GM15510 (cell line): Measurements from ENCODE around the gene LTA4H.

ENCODE experiments used
- POLR2A ChIP-seq: IDR thresholded peaks from 3 replicates; pipeline ENCODE4 v1.6.1; 2011; ENCODE audit warnings: borderline replicate concordance; ENCODE audit not compliant: insufficient read length; ENCODE audit errors: extremely low read depth

The LTA4H gene

GRCh38 chr12:96028538-96028937 lies 6.8 kb downstream of the LTA4H start:
- TF ChIP-seq POLR2A = no peak

- TF ChIP-seq POLR2A = no peak
These were observed 9.1 kb downstream of the LTA4H start for GRCh38 chr12:96026331-96026730.

GRCh38 chr12:96025518-96025917 lies 9.9 kb downstream of the LTA4H start:
- no peak for TF ChIP-seq POLR2A

- no peak for TF ChIP-seq POLR2A
These were observed 14.9 kb downstream of the LTA4H start for GRCh38 chr12:96020314-96021003.

DNA sequence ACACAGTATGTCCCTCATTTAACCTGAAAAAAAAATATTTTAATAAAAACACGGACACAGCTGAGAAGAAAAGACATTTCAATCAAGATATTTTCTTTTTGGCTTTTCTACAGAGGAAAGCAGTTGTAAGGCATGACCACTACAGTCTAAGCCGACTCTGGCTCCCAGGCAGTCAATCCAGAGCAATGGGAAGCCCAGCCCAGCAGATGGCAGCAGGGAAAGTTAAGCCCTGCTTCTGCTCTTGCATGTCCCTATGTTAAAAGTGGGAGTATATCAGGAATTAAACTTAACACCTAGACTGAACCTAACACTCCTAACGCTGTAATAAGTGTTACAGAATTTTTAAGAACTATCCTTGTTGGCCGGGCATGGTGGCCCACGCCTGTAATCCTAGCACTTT lies 19.7 kb downstream of the LTA4H start:
- TF ChIP-seq POLR2A = no peak

DNA sequence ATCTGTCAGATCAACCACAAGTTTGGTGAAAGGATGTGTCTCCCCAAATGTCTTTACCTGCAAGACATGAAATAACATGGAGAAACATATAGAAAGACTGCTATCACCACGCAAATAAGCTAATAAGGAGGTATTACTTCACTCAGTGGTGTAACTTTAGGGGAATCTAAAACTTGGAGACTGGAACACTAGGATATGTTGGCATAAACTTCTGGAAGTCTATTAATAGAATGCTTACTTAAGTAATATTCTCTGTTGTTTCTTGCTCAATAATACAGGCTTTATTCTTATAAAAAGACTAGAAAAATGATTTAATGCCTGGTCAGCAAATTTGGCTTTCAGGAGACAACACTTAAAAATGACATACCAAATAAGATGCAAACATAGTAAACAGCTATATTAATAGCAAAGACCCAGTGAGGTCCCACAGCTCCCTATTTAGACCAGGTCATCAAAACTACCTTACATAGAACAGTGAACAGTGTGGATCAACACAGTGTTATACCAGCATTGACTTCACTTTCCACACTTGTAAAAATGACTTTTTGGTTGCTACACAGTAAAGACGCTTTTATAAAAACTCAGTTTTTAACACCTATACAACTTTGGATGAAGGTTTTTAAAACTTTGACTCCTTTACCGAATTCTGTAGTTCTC lies 20.3 kb downstream of the LTA4H start:
- TF ChIP-seq POLR2A = no peak

DNA sequence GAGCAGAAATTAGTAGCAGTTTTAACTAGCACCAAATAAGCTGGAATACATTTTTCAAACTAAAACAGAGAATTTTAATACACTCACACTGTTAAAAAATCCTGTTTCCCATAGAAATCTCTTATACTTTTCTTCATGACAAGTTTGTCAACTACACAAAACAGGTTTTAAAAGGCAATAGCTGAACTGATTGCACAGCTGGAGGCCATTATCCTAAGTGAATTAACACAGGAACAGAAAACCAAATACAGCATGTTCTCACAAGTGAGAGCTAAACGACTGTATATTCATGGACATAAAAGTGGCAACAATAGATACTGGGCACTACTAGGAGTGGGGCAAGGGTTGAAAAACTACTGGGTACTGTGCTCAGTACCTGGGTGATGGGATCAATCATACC lies 27.7 kb downstream of the LTA4H start:
- TF ChIP-seq POLR2A = no peak

- no peak for TF ChIP-seq POLR2A
These were observed 28.7 kb downstream of the LTA4H start for GRCh38 chr12:96006727-96007126.

DNA sequence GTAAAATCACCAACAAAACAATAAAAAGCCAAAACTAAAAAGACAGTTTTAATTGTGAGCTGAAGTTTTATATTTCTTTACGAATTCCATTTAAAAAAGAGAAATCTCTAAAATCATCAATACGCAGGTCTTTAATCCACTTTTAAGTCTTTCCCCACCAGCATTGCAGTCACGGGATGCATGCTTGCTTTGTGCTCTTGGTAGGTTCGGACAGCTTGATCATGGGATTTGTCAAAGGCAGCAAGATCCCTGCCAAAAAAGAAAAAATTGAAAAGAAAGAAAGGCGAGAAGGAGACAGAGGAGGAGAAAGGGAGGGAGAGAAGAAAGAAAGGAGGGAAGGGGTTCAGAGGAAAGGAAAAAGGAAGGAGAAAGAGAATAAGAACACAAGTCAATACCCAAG lies 34.5 kb downstream of the LTA4H start:
- TF ChIP-seq POLR2A = no peak

GRCh38 chr12:95999484-95999883 lies 35.9 kb downstream of the LTA4H start:
- TF ChIP-seq POLR2A = no peak

DNA sequence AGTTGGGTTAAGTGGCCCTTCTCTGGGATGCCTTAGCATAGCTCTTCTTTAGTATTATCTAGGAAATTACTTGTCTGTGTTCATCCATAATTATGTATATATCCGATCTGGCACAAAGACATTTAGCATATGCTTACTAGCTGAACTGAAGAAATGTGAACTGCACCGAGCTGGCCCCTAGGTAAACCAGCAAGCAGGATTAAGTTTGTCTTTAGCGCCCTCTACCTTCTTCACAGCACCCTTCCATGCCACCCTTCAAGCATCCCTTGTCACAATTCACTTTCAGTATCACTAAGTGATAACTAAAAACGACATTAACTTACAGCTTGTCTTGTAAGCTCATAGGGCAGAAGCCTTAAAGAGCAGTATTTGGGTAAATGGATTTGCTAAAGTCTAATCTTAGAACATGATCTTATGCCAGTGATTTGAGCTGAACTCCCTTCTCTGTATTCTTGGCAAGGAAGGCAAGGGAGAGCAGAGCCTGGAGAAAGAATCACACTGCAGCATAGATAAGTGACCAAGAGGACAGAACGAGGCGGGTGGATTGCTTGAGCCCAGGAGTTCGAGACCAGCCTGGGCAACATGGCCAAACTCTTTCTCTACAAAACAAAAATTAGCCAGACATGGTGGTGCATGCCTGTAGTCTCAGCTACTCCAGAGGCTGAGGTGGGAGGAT lies 36.6 kb downstream of the LTA4H start:
- TF ChIP-seq POLR2A = no peak

DNA sequence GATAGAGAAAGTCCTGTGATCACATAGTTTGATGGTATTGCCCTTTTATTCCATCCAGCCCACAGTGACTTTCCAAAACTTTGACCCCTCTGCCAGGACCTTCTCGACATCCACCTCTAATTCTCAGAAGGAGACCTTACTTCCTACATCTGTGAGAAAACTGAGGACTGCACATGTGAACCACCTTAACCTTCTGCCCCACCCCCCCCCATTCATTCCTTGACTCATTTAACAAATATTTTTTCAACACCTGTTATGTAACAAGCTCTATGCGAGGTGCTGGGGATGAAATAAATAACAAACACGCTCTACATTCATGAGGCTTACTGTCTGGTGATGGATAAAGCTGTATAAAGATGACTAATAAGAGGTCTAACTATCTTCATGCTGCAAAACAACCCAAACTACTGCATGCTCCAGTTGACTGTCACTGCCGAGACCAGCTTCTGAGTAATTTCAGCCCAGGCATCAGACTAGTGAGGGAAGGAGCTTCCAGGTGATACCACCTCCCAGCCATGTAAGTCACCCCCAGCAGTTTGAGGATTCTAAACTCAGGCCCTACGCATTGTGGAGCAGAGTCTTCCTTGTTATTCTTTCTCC lies 37.4 kb downstream of the LTA4H start:
- TF ChIP-seq POLR2A = no peak

DNA sequence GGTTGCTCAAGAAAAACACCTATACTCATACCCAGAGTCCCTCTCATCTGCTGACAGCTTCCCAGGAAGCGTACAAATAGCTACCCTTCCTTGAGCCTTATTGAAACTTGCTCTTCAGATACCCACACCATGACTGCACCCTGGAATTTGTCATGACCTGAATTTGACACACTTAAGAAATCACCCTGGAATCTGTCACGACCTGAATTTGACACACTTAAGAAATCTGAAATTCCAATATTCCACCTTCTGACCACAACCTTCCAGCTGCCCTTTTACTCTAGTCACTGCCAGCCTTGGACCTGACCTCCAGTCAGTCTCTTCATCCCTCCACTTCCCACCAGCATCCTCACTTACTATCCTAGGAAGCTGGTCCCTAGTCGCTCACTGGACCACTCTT lies 38.1 kb downstream of the LTA4H start:
- no peak for TF ChIP-seq POLR2A

GRCh38 chr12:95996034-95996658 lies 39.2 kb downstream of the LTA4H start, which contains the start of gene HAL:
HAL (minus strand) TSS chr12:95996344; CDS start chr12:95995910, 434 bp downstream.
- TF ChIP-seq POLR2A = no peak
